ENCODE results near the gene SLC12A3. TPM values are rescaled to one million over a fixed set of nuclear protein-coding genes. Genes with fewer than 3 reads are reported as not detected.
A peak's percentile ranks its signal among the peaks of the same experiment; 100 is the strongest.

SLC12A3 gene
- total RNA-seq, 3 donors from 2014 or later, result not detected

DNA sequence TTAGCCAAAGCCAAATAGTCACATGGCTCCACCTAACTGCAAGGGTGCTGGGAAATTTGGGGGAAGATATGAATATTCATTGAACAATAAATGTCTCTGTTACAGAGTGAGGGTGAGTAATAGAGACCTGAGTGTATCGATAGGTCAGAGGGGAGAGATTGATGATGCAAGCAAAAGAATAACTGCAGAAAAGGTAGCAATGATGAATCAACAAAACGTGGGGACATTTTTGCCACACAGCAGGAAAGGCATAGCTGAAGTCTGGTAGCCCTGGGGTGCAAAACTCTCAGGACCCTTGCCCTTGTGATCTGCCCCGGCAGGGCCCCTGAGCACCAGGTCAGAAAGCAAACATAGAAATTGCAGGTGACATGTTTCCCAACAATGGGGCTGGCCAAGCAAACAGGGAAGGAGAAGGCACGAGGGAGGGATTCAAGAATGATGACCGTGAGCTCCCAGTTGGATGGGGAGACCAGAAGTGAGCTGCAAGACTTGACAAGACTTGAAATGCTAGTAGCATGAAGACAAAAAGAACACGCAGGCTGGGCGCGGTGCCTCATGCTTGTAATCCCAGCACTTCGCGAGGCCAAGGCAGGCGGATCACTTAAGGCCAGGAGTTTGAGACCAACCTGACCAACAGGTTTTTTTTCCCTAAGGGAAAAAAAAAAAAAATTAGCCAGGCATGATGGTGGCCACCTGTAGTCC, 54.2 kb downstream of the SLC12A3 start:
- Histone ChIP-seq H3K27ac (peak overlapping the region in 1 of 2 donors; percentile 15), H3K4me3 (no peak overlapping the region), H3K36me3 (no peaks in the 10 kb centered on the region), H3K4me1 (peaks cover 0 to 5% of the 10 kb centered on the region in 2 donors), H3K27me3 (no peaks in the 10 kb centered on the region), H3K9me3 (no peaks in the 10 kb centered on the region)
- peak; percentile 68 to 78 for DNase-seq (ENCODE audit: low spot score in 2 of 2)
- TF ChIP-seq POLR2AphosphoS5 (IDR thresholded peaks at IDR 0.05) (peak in 1 of 3 donors; percentile 19), CTCF (IDR thresholded peaks at IDR 0.05) (no peak)
- intact Hi-C loops (cut with DNase I; ENCODE audit: low total_unique reads), result no loop called here

GRCh38 chr16:56921571-56921970, 56.6 kb downstream of the SLC12A3 start:
- H3K4me1 ChIP-seq, result no peaks in the 10 kb centered on the region
- no peaks in the 10 kb centered on the region for H3K36me3 ChIP-seq
- H3K27me3 ChIP-seq, result no peaks in the 10 kb centered on the region
- H3K27ac ChIP-seq, result no peak overlapping the region
- no peak for DNase-seq (ENCODE audit: low spot score in 2 of 2)
- TF ChIP-seq POLR2AphosphoS5 (IDR thresholded peaks at IDR 0.05) (no peak), CTCF (IDR thresholded peaks at IDR 0.05) (no peak), POLR2A (IDR thresholded peaks at IDR 0.05) (no peak)
- no peaks in the 10 kb centered on the region for H3K9me3 ChIP-seq
- intact Hi-C loops (cut with DNase I; ENCODE audit: low total_unique reads), result no loop called here
- no peak overlapping the region for H3K4me3 ChIP-seq

- Histone ChIP-seq H3K27me3 (no peaks in the 10 kb centered on the region), H3K4me3 (no peak overlapping the region), H3K36me3 (no peaks in the 10 kb centered on the region), H3K9me3 (no peaks in the 10 kb centered on the region), H3K27ac (no peak overlapping the region), H3K4me1 (no peaks in the 10 kb centered on the region)
- intact Hi-C loops (cut with DNase I; ENCODE audit: low total_unique reads), result no loop called here
- TF ChIP-seq POLR2A (IDR thresholded peaks at IDR 0.05) (no peak), CTCF (IDR thresholded peaks at IDR 0.05) (no peak), POLR2AphosphoS5 (IDR thresholded peaks at IDR 0.05) (no peak)
- no peak for DNase-seq (ENCODE audit: low spot score in 2 of 2)
These were observed 58.6 kb downstream of the SLC12A3 start for GRCh38 chr16:56923481-56924091.

GRCh38 chr16:56927471-56927870, 62.5 kb downstream of the SLC12A3 start:
- no peaks in the 10 kb centered on the region for H3K36me3 ChIP-seq
- no peaks in the 10 kb centered on the region for H3K9me3 ChIP-seq
- no peak for DNase-seq (ENCODE audit: low spot score in 2 of 2)
- no peak overlapping the region for H3K4me3 ChIP-seq
- H3K27me3 ChIP-seq, result no peaks in the 10 kb centered on the region
- H3K27ac ChIP-seq, result no peak overlapping the region
- no peak for TF ChIP-seq CTCF (IDR thresholded peaks at IDR 0.05)
- TF ChIP-seq POLR2AphosphoS5 (IDR thresholded peaks at IDR 0.05), result no peak
- TF ChIP-seq POLR2A (IDR thresholded peaks at IDR 0.05), result no peak
- intact Hi-C loops (cut with DNase I; ENCODE audit: low total_unique reads), result no loop called here
- H3K4me1 ChIP-seq, result no peaks in the 10 kb centered on the region

GRCh38 chr16:56929639-56930038, 64.6 kb downstream of the SLC12A3 start:
- no peaks in the 10 kb centered on the region for H3K9me3 ChIP-seq
- no peaks in the 10 kb centered on the region for H3K4me1 ChIP-seq
- intact Hi-C loops (cut with DNase I; ENCODE audit: low total_unique reads), result loop anchor here (2.0 kb wide), 1 partner anchor 61 kb away; no protein-coding TSS in a partner anchor
- H3K36me3 ChIP-seq, result no peaks in the 10 kb centered on the region
- DNase-seq (ENCODE audit: low spot score in 2 of 2), result no peak
- no peak overlapping the region for H3K27ac ChIP-seq
- no peak for TF ChIP-seq POLR2AphosphoS5 (IDR thresholded peaks at IDR 0.05)
- TF ChIP-seq POLR2A (IDR thresholded peaks at IDR 0.05), result no peak
- TF ChIP-seq CTCF (IDR thresholded peaks at IDR 0.05), result no peak
- H3K27me3 ChIP-seq, result no peaks in the 10 kb centered on the region
- no peak overlapping the region for H3K4me3 ChIP-seq

Data from breast epithelium (tissue), 4 donors.